IMR-90 (cell line): ENCODE results near the gene BRS3. TPM values are rescaled to one million over a fixed set of nuclear protein-coding genes. Genes with fewer than 3 reads are reported as not detected.

Source experiments
- ATAC-seq: fragments of 200-7000 bp; cut with Tn5 transposase; 2 replicates; pipeline ENCODE4 v1.9.1; 2020; ENCODE audit warnings: low read depth, mild to moderate bottlenecking, moderate library complexity
- BruUV-seq: library from RNA; stranded (reverse); fragments of 400-500 nt; replicated peaks from 2 replicates; lab custom pipeline; 2021; lab: Mats Ljungman, UMichigan
- CTCF ChIA-PET: fragments of 300-600 bp; formaldehyde crosslinking; extraction: SDS; loops from one replicate; lab custom pipeline; 2021; ENCODE audit warnings: antibody characterized with exemption; lab: Yijun Ruan, JAX
- POLR2A ChIA-PET: fragments of 300-600 bp; sonication (Branson Sonifier 250); formaldehyde crosslinking; loops from one replicate; lab custom pipeline; 2022; ENCODE audit warnings: antibody characterized with exemption; ENCODE audit not compliant: unreplicated experiment; lab: Charles Lee
- DNase-seq: peaks from one replicate; pipeline ENCODE4 v3.0.0; 2013
- H2AFZ ChIP-seq: replicated peaks from 2 replicates; pipeline ENCODE3; 2013; ENCODE audit warnings: low read length, mild to moderate bottlenecking; ENCODE audit not compliant: poor library complexity
- H2AK5ac ChIP-seq: 2 replicates; pipeline ENCODE4 v1.6.1; 2013; ENCODE audit warnings: low read depth, low read length, inconsistent platforms
- H2AK9ac ChIP-seq: replicated peaks from 2 replicates; pipeline ENCODE3; 2013; ENCODE audit warnings: mild to moderate bottlenecking, low read depth, low read length, moderate library complexity; ENCODE audit not compliant: poor library complexity
- H2BK120ac ChIP-seq: 2 replicates; pipeline ENCODE4 v1.6.1; 2013; ENCODE audit warnings: low read depth, low read length, inconsistent platforms
- H2BK15ac ChIP-seq: 3 replicates; pipeline ENCODE4 v1.6.1; 2013; ENCODE audit warnings: low read depth, low read length, inconsistent platforms
- H2BK20ac ChIP-seq: 2 replicates; pipeline ENCODE4 v1.6.1; 2013; ENCODE audit warnings: low read depth, mild to moderate bottlenecking, inconsistent platforms, low read length, moderate library complexity
- H2BK5ac ChIP-seq: 2 replicates; pipeline ENCODE4 v1.6.1; 2013; ENCODE audit warnings: mild to moderate bottlenecking, low read depth, low read length, inconsistent platforms; ENCODE audit not compliant: poor library complexity, severe bottlenecking
- H3K14ac ChIP-seq: replicated peaks from 2 replicates; pipeline ENCODE4 v1.6.1; 2013; ENCODE audit warnings: low read depth, low read length, inconsistent platforms
- H3K18ac ChIP-seq: 2 replicates; pipeline ENCODE4 v1.6.1; 2013; ENCODE audit warnings: low read depth, low read length, control low read depth
- H3K23ac ChIP-seq: 2 replicates; pipeline ENCODE4 v1.6.1; 2013; ENCODE audit warnings: low read depth, low read length, inconsistent platforms
- H3K27ac ChIP-seq: 2 replicates; pipeline ENCODE4 v1.5.1; 2013; ENCODE audit warnings: mild to moderate bottlenecking, control low read depth, low read length; ENCODE audit not compliant: insufficient read depth
- H3K27me3 ChIP-seq: 2 replicates; pipeline ENCODE4 v1.6.1; 2013; ENCODE audit warnings: low read length; ENCODE audit not compliant: control insufficient read depth, insufficient read depth
- H3K36me3 ChIP-seq: 2 replicates; pipeline ENCODE4 v1.6.1; 2013; ENCODE audit warnings: low read length, mixed read lengths; ENCODE audit not compliant: control insufficient read depth, insufficient read depth
- H3K4ac ChIP-seq: 2 replicates; pipeline ENCODE4 v1.6.1; 2013; ENCODE audit warnings: low read depth, low read length, inconsistent platforms
- H3K4me1 ChIP-seq: 2 replicates; pipeline ENCODE4 v1.6.1; 2013; ENCODE audit warnings: low read length, mixed read lengths; ENCODE audit not compliant: control insufficient read depth, insufficient read depth
- H3K4me2 ChIP-seq: 2 replicates; pipeline ENCODE4 v1.6.1; 2013; ENCODE audit warnings: low read depth, mild to moderate bottlenecking, control low read depth, low read length, moderate library complexity
- H3K4me3 ChIP-seq: 2 replicates; pipeline ENCODE4 v1.5.1; 2013; ENCODE audit warnings: low read depth, mild to moderate bottlenecking, control low read depth, low read length, moderate library complexity; ENCODE audit not compliant: insufficient read depth
- H3K56ac ChIP-seq: 2 replicates; pipeline ENCODE4 v1.6.1; 2013; ENCODE audit warnings: low read length, inconsistent platforms; ENCODE audit not compliant: insufficient read depth; ENCODE audit errors: extremely low read depth
- H3K79me1 ChIP-seq, 2 experiments: 2 replicates each; pipeline ENCODE4 v1.6.1; 2013; ENCODE audit warnings: low read length in 2 of 2, inconsistent platforms in 1 of 2, low read depth in 1 of 2
- H3K9ac ChIP-seq: 2 replicates; pipeline ENCODE4 v1.6.1; 2013; ENCODE audit warnings: low read depth, low read length, control low read depth
- H3K9me1 ChIP-seq: 2 replicates; pipeline ENCODE4 v1.6.1; 2013; ENCODE audit warnings: low read length, inconsistent platforms; ENCODE audit not compliant: insufficient read depth
- H3K9me3 ChIP-seq: 2 replicates; pipeline ENCODE4 v1.6.1; 2013; ENCODE audit warnings: low read length; ENCODE audit not compliant: control insufficient read depth, insufficient read depth
- H4K20me1 ChIP-seq: 2 replicates; pipeline ENCODE4 v1.6.1; 2013; ENCODE audit warnings: low read length, inconsistent platforms; ENCODE audit not compliant: insufficient read depth
- H4K5ac ChIP-seq: 2 replicates; pipeline ENCODE4 v1.6.1; 2013; ENCODE audit warnings: mild to moderate bottlenecking, low read depth, low read length, control low read depth
- H4K8ac ChIP-seq, 2 experiments: 2 replicates each; pipeline ENCODE4 v1.6.1; 2013; ENCODE audit warnings: low read depth in 2 of 2, low read length in 2 of 2, control low read depth in 1 of 2, inconsistent platforms in 1 of 2
- H4K91ac ChIP-seq: 2 replicates; pipeline ENCODE4 v1.6.1; 2013; ENCODE audit warnings: low read depth, low read length, inconsistent platforms; ENCODE audit not compliant: insufficient read depth
- CEBPB ChIP-seq: IDR thresholded peaks from 2 replicates; pipeline ENCODE4 v1.6.1; 2012; ENCODE audit warnings: low read depth, low read length, improper control_type of control experiment
- CHD1 ChIP-seq: IDR thresholded peaks from 2 replicates; pipeline ENCODE4 v1.6.1; 2012; ENCODE audit warnings: low read depth, low read length, improper control_type of control experiment
- FOS ChIP-seq: fragments of 150-350 bp; IDR thresholded peaks from 2 replicates; pipeline ENCODE4 v1.6.1; 2016; ENCODE audit warnings: low read depth, low read length
- NFE2L2 ChIP-seq: fragments of 150-350 bp; IDR thresholded peaks from 2 replicates; pipeline ENCODE4 v1.6.1; 2016; ENCODE audit warnings: low read depth, mild to moderate bottlenecking, low read length
- POLR2A ChIP-seq: IDR thresholded peaks from 2 replicates; pipeline ENCODE4 v1.6.1; 2012; ENCODE audit warnings: mild to moderate bottlenecking, low read depth, low read length
- RAD21 ChIP-seq: IDR thresholded peaks from 2 replicates; pipeline ENCODE4 v1.6.1; 2012; ENCODE audit warnings: low read length, improper control_type of control experiment
- RCOR1 ChIP-seq: IDR thresholded peaks from 2 replicates; pipeline ENCODE4 v1.6.1; 2012; ENCODE audit warnings: mild to moderate bottlenecking, low read length, improper control_type of control experiment; ENCODE audit not compliant: insufficient replicate concordance
- RFX5 ChIP-seq: IDR thresholded peaks from 2 replicates; pipeline ENCODE4 v1.8.0; 2012; ENCODE audit warnings: low read depth, mild to moderate bottlenecking, low read length, moderate library complexity
- SMC3 ChIP-seq: fragments of 150-350 bp; IDR thresholded peaks from 2 replicates; pipeline ENCODE4 v1.6.1; 2016; ENCODE audit warnings: low read depth, mild to moderate bottlenecking, antibody characterized with exemption, low read length, moderate library complexity
- WGBS, 2 experiments: methylation state at CpG; one replicate each; pipeline versions ENCODE4 v1.1.5 to v1.1.7; 2013; ENCODE audit warnings: missing lambda C conversion rate in 2 of 2; ENCODE audit not compliant: insufficient read length in 1 of 2; ENCODE audit errors: extremely low coverage in 2 of 2; 5-methylcytosine and 5-hydroxymethylcytosine counted together
- dilution Hi-C: fragments of 300-500 bp; cut with HindIII; formaldehyde crosslinking; loops from one replicate; pipeline ENCODE4 v1.14.3; 2018; ENCODE audit warnings: low sequenced_read_pairs; ENCODE audit not compliant: unreplicated experiment
- in situ Hi-C: fragments of 300-500 bp; cut with MboI; formaldehyde crosslinking; loops from 3 replicates; pipeline ENCODE4 v1.14.3; 2019; ENCODE audit warnings: low sequenced_read_pairs, inconsistent platforms, mixed read lengths
- intact Hi-C: fragments of 100-400 bp; cut with micrococcal nuclease; formaldehyde crosslinking; loops from 2 replicates; pipeline ENCODE4 v1.10.0; 2022
- polyA plus RNA-seq, 3 experiments: library from polyadenylated mRNA; depleted of rRNA; stranded (reverse); fragments of >200 nt; gene quantifications; 2 replicates each; pipeline ENCODE4 v1.2.3, GENCODE V29; 2012; ENCODE audit warnings: low replicate concordance in 1 of 3
- total RNA-seq: library from RNA; depleted of rRNA; stranded (reverse); fragments of >200 nt; gene quantifications from 2 replicates; pipeline ENCODE4 v1.2.3, GENCODE V29; 2012
- TF ChIP-seq, protein P1 (sequence below): fragments of 150-350 bp; IDR thresholded peaks from 2 replicates; pipeline ENCODE4 v1.6.1; 2017; ENCODE audit warnings: mild to moderate bottlenecking, antibody characterized with exemption, low read length, low read depth
- TF ChIP-seq, protein P2 (sequence below): fragments of 150-350 bp; IDR thresholded peaks from 2 replicates; pipeline ENCODE4 v1.6.1; 2016; ENCODE audit warnings: low read depth, mild to moderate bottlenecking, low read length, moderate library complexity, borderline replicate concordance

Gene BRS3
- total and polyA plus RNA-seq, 2 of the 4 experiments (the other 2 are of a cell fraction) = not detected

DNA sequence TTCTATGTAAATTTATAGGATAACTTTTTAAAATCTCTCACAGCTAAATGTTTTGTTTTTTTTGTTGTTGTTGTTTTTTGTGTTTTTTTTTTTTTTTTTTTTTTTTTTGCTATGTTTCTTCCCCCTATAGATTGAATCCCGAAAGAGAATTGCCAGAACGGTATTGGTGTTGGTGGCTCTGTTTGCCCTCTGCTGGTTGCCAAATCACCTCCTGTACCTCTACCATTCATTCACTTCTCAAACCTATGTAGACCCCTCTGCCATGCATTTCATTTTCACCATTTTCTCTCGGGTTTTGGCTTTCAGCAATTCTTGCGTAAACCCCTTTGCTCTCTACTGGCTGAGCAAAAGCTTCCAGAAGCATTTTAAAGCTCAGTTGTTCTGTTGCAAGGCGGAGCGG, 4.1 kb downstream of the BRS3 start:
- Histone ChIP-seq H2AK5ac (no peak overlapping the region), H3K9me1 (0 out of 2 replicates have a peak, but pooled peaks cover 3% of the 10 kb centered on the region), H3K4me2 (no peak overlapping the region), H3K9ac (no peak overlapping the region), H4K20me1 (no peaks in the 10 kb centered on the region), H2BK5ac (no peak overlapping the region), H2BK20ac (no peak overlapping the region), H4K5ac (no peak overlapping the region), H4K8ac (no peak overlapping the region), H3K4ac (no peak overlapping the region), H3K23ac (no peak overlapping the region), H3K4me1 (no peaks in the 10 kb centered on the region), H2BK120ac (no peak overlapping the region), H3K56ac (no peak overlapping the region), H2BK15ac (no peak overlapping the region), H3K18ac (no peak overlapping the region), H4K91ac (no peak overlapping the region), H3K9me3 (no peaks in the 10 kb centered on the region), H2AFZ (no peak overlapping the region), H3K4me3 (no peak overlapping the region), H3K36me3 (no peaks in the 10 kb centered on the region), H3K27ac (no peak overlapping the region), H2AK9ac (no peak overlapping the region), H3K79me1 (no peaks in the 10 kb centered on the region), H3K27me3 (peaks cover 8% of the 10 kb centered on the region), H3K14ac (no peak overlapping the region)
- TF ChIP-seq NFE2L2 (no peak), CHD1 (no peak), RCOR1 (no peak), CEBPB (no peak), POLR2A (no peak), FOS (no peak), RAD21 (no peak), SMC3 (no peak), RFX5 (no peak)
- TF ChIP-seq, protein P1, sequence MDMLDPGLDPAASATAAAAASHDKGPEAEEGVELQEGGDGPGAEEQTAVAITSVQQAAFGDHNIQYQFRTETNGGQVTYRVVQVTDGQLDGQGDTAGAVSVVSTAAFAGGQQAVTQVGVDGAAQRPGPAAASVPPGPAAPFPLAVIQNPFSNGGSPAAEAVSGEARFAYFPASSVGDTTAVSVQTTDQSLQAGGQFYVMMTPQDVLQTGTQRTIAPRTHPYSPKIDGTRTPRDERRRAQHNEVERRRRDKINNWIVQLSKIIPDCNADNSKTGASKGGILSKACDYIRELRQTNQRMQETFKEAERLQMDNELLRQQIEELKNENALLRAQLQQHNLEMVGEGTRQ = no peak
- TF ChIP-seq, protein P2, sequence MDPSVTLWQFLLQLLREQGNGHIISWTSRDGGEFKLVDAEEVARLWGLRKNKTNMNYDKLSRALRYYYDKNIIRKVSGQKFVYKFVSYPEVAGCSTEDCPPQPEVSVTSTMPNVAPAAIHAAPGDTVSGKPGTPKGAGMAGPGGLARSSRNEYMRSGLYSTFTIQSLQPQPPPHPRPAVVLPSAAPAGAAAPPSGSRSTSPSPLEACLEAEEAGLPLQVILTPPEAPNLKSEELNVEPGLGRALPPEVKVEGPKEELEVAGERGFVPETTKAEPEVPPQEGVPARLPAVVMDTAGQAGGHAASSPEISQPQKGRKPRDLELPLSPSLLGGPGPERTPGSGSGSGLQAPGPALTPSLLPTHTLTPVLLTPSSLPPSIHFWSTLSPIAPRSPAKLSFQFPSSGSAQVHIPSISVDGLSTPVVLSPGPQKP = no peak
- intact Hi-C loops (loop anchor here (10.0 kb wide), 1 partner anchor 443 kb away; no protein-coding TSS in a partner anchor), dilution Hi-C loops (no loop called here), in situ Hi-C loops (loop anchor here (25.0 kb wide), 1 partner anchor 505 kb away; the partner anchor contains the start of gene SLC9A6)
- POLR2A ChIA-PET = no interaction called here
- WGBS, 2 experiments = 58% methylated on average over 2 of the region's 6 CpGs; no CpG with 5 or more reads in 1 of the 2 experiments
- CTCF ChIA-PET = no interaction called here
- DNase-seq (no peak), ATAC-seq (no peak)
- no TSS peak for BruUV-seq
